GM23338 (cell line): ENCODE results near the gene ATG7. TPM values are rescaled to one million over a fixed set of nuclear protein-coding genes. Genes with fewer than 3 reads are reported as not detected.

ENCODE experiments used
- ATAC-seq: fragments of 200-7000 bp; cut with Tn5 transposase; 3 replicates; pipeline ENCODE4 v1.9.1; 2020
- DNase-seq: peaks from one replicate; pipeline ENCODE4 v3.0.0-alpha.2; 2015; ENCODE audit warnings: low spot score
- H2AFZ ChIP-seq: fragments of 200-600 bp; sonication (generic); 2 replicates; pipeline ENCODE4 v1.8.0; 2016; ENCODE audit warnings: antibody characterized with exemption, mild to moderate bottlenecking, moderate library complexity
- H3F3A ChIP-seq: fragments of 200-600 bp; sonication (generic); replicated peaks from 2 replicates; pipeline ENCODE4 v1.8.0; 2017; ENCODE audit warnings: antibody characterized with exemption, mixed run types, low read depth
- H3K27ac ChIP-seq: fragments of 200-600 bp; sonication (generic); 2 replicates; pipeline ENCODE4 v1.6.1; 2016; ENCODE audit warnings: low read depth
- H3K27me3 ChIP-seq: fragments of 200-600 bp; sonication (generic); 2 replicates; pipeline ENCODE4 v1.8.0; 2016; ENCODE audit warnings: mild to moderate bottlenecking, mixed run types, moderate library complexity; ENCODE audit not compliant: insufficient read depth
- H3K36me3 ChIP-seq: fragments of 200-600 bp; sonication (generic); 2 replicates; pipeline ENCODE4 v1.8.0; 2016; ENCODE audit warnings: mild to moderate bottlenecking; ENCODE audit not compliant: insufficient read depth
- H3K4me1 ChIP-seq: fragments of 200-600 bp; sonication (generic); 2 replicates; pipeline ENCODE4 v1.8.0; 2016; ENCODE audit warnings: mild to moderate bottlenecking, moderate library complexity; ENCODE audit not compliant: insufficient read depth
- H3K4me2 ChIP-seq: fragments of 200-600 bp; sonication (generic); 2 replicates; pipeline ENCODE4 v1.7.1; 2017; ENCODE audit warnings: mixed run types
- H3K4me3 ChIP-seq: fragments of 200-600 bp; sonication (generic); 2 replicates; pipeline ENCODE4 v1.6.1; 2016; ENCODE audit warnings: mixed run types
- H3K79me2 ChIP-seq: fragments of 200-600 bp; sonication (generic); replicated peaks from 2 replicates; pipeline ENCODE4 v1.8.0; 2017; ENCODE audit warnings: mild to moderate bottlenecking; ENCODE audit not compliant: insufficient read depth
- H3K9me2 ChIP-seq: fragments of 200-600 bp; sonication (generic); 2 replicates; pipeline ENCODE4 v1.8.0; 2017; ENCODE audit not compliant: insufficient read depth
- H4K20me1 ChIP-seq: fragments of 200-600 bp; sonication (generic); replicated peaks from 2 replicates; pipeline ENCODE4 v1.8.0; 2017; ENCODE audit warnings: mild to moderate bottlenecking; ENCODE audit not compliant: insufficient read depth
- H3K27ac Mint-ChIP-seq: 2 replicates; pipeline ENCODE4 v1.8.0; 2020; ENCODE audit warnings: inconsistent platforms, mild to moderate bottlenecking, moderate library complexity, mixed read lengths
- H3K27me3 Mint-ChIP-seq: 3 replicates; pipeline ENCODE4 v1.8.0; 2022; ENCODE audit warnings: low read depth, mild to moderate bottlenecking, moderate library complexity, mixed read lengths, inconsistent platforms; ENCODE audit not compliant: insufficient read depth, poor library complexity
- H3K36me3 Mint-ChIP-seq: 3 replicates; pipeline ENCODE4 v1.8.0; 2021; ENCODE audit warnings: low read depth, mild to moderate bottlenecking, inconsistent platforms, moderate library complexity, mixed read lengths
- H3K4me1 Mint-ChIP-seq: 3 replicates; pipeline ENCODE4 v1.8.0; 2020; ENCODE audit warnings: mild to moderate bottlenecking, inconsistent platforms, mixed read lengths
- H3K4me3 Mint-ChIP-seq: 3 replicates; pipeline ENCODE4 v1.8.0; 2021; ENCODE audit warnings: moderate library complexity, mild to moderate bottlenecking, inconsistent platforms, mixed read lengths
- H3K9me3 Mint-ChIP-seq: 3 replicates; pipeline ENCODE4 v1.8.0; 2020; ENCODE audit warnings: moderate library complexity, mild to moderate bottlenecking, inconsistent platforms, mixed read lengths
- CREB1 ChIP-seq: fragments of 250-450 bp; sonication (Bioruptor Pico); IDR thresholded peaks from 2 replicates; pipeline ENCODE4 v1.5.0; 2020; ENCODE audit warnings: low read depth, mild to moderate bottlenecking, moderate library complexity
- CTCF ChIP-seq, 2 experiments: fragments of 200-600 bp in 1 of 2; sonication (generic) in 1 of 2; conservative IDR thresholded peaks; 2 replicates each; pipeline versions ENCODE4 v1.5.1 to v1.6.1; 2016 to 2017; ENCODE audit warnings: antibody characterized with exemption in 2 of 2, low read depth in 2 of 2, mild to moderate bottlenecking in 2 of 2, moderate library complexity in 1 of 2
- ETS1 ChIP-seq: IDR thresholded peaks from 2 replicates; pipeline ENCODE4 v1.6.1; 2016; ENCODE audit warnings: antibody characterized with exemption
- EZH2 ChIP-seq: fragments of 200-600 bp; sonication (generic); IDR thresholded peaks from one replicate; pipeline ENCODE4 v1.8.0; 2017; ENCODE audit warnings: antibody characterized with exemption, mild to moderate bottlenecking, low read depth; ENCODE audit not compliant: unreplicated experiment
- EZH2phosphoT487 ChIP-seq: fragments of 200-600 bp; sonication (generic); IDR thresholded peaks from one replicate; pipeline ENCODE4 v1.8.1; 2018; ENCODE audit warnings: antibody characterized with exemption; ENCODE audit not compliant: unreplicated experiment
- JUNB ChIP-seq: IDR thresholded peaks from one replicate; pipeline ENCODE4 v1.6.1; 2016; ENCODE audit warnings: antibody characterized with exemption; ENCODE audit not compliant: unreplicated experiment
- NANOG ChIP-seq: IDR thresholded peaks from 2 replicates; pipeline ENCODE4 v1.6.1; 2016; ENCODE audit warnings: antibody characterized with exemption, borderline replicate concordance
- POLR2AphosphoS5 ChIP-seq: IDR thresholded peaks from 2 replicates; pipeline ENCODE4 v1.6.1; 2016; ENCODE audit warnings: antibody characterized with exemption, low read depth
- STAT1 ChIP-seq: IDR thresholded peaks from one replicate; pipeline ENCODE4 v1.6.1; 2016; ENCODE audit warnings: antibody characterized with exemption; ENCODE audit not compliant: unreplicated experiment
- ZNF114 ChIP-seq: fragments of 250-450 bp; sonication (Bioruptor Pico); IDR thresholded peaks from 2 replicates; pipeline ENCODE4 v1.5.0; 2020; ENCODE audit warnings: mild to moderate bottlenecking, moderate library complexity
- ZNF331 ChIP-seq: fragments of 250-450 bp; sonication (Bioruptor Pico); IDR thresholded peaks from 2 replicates; pipeline ENCODE4 v1.5.0; 2020; ENCODE audit warnings: low read depth, mild to moderate bottlenecking, moderate library complexity
- polyA plus RNA-seq: library from polyadenylated mRNA; unstranded; fragments of >200 nt; fragmentation: Nextera tagmentation; extraction: Ambion mirVana; gene quantifications from 2 replicates; pipeline ENCODE4 v1.2.1, GENCODE V29; 2016
- total RNA-seq: library from RNA; depleted of rRNA; stranded (reverse); fragments of >200 nt; shearing (Covaris generic); gene quantifications from 2 replicates; pipeline ENCODE4 v1.2.3, GENCODE V29; 2014
- TF ChIP-seq, protein P1 (sequence below): fragments of 250-450 bp; sonication (Bioruptor Pico); IDR thresholded peaks from 2 replicates; pipeline ENCODE4 v1.5.0; 2020; ENCODE audit warnings: mild to moderate bottlenecking, moderate library complexity
- TF ChIP-seq, protein P2 (sequence below): IDR thresholded peaks from one replicate; pipeline ENCODE4 v1.6.1; 2018; ENCODE audit warnings: antibody characterized with exemption; ENCODE audit not compliant: unreplicated experiment

The ATG7 gene
- total and polyA plus RNA-seq, 2 experiments from 2014 or later, result 16.2 to 36.7 TPM

- H3K4me3 Mint-ChIP-seq, result no peak overlapping the region
- Histone ChIP-seq H3K9me2 (no peaks in the 10 kb centered on the region), H3K27ac (no peak overlapping the region), H3K27me3 (no peaks in the 10 kb centered on the region), H3K36me3 (no peaks in the 10 kb centered on the region), H3K4me1 (no peaks in the 10 kb centered on the region), H2AFZ (no peak overlapping the region), H3K79me2 (no peaks in the 10 kb centered on the region), H3F3A (no peaks in the 10 kb centered on the region), H3K4me3 (no peak overlapping the region), H4K20me1 (no peaks in the 10 kb centered on the region), H3K4me2 (no peak overlapping the region)
- DNase-seq (no peak), ATAC-seq (no peak)
- no peaks in the 10 kb centered on the region for H3K4me1 Mint-ChIP-seq
- TF ChIP-seq EZH2 (no peak), ZNF331 (no peak), JUNB (no peak), STAT1 (no peak), NANOG (no peak), EZH2phosphoT487 (no peak), CTCF (conservative IDR thresholded peaks at IDR 0.05; ENCODE audit: low read depth in 2 of 2) (no peak), CREB1 (CRISPR knock-in tag) (no peak), ZNF114 (CRISPR knock-in tag) (no peak), ETS1 (no peak), POLR2AphosphoS5 (no peak)
- TF ChIP-seq, protein P1, sequence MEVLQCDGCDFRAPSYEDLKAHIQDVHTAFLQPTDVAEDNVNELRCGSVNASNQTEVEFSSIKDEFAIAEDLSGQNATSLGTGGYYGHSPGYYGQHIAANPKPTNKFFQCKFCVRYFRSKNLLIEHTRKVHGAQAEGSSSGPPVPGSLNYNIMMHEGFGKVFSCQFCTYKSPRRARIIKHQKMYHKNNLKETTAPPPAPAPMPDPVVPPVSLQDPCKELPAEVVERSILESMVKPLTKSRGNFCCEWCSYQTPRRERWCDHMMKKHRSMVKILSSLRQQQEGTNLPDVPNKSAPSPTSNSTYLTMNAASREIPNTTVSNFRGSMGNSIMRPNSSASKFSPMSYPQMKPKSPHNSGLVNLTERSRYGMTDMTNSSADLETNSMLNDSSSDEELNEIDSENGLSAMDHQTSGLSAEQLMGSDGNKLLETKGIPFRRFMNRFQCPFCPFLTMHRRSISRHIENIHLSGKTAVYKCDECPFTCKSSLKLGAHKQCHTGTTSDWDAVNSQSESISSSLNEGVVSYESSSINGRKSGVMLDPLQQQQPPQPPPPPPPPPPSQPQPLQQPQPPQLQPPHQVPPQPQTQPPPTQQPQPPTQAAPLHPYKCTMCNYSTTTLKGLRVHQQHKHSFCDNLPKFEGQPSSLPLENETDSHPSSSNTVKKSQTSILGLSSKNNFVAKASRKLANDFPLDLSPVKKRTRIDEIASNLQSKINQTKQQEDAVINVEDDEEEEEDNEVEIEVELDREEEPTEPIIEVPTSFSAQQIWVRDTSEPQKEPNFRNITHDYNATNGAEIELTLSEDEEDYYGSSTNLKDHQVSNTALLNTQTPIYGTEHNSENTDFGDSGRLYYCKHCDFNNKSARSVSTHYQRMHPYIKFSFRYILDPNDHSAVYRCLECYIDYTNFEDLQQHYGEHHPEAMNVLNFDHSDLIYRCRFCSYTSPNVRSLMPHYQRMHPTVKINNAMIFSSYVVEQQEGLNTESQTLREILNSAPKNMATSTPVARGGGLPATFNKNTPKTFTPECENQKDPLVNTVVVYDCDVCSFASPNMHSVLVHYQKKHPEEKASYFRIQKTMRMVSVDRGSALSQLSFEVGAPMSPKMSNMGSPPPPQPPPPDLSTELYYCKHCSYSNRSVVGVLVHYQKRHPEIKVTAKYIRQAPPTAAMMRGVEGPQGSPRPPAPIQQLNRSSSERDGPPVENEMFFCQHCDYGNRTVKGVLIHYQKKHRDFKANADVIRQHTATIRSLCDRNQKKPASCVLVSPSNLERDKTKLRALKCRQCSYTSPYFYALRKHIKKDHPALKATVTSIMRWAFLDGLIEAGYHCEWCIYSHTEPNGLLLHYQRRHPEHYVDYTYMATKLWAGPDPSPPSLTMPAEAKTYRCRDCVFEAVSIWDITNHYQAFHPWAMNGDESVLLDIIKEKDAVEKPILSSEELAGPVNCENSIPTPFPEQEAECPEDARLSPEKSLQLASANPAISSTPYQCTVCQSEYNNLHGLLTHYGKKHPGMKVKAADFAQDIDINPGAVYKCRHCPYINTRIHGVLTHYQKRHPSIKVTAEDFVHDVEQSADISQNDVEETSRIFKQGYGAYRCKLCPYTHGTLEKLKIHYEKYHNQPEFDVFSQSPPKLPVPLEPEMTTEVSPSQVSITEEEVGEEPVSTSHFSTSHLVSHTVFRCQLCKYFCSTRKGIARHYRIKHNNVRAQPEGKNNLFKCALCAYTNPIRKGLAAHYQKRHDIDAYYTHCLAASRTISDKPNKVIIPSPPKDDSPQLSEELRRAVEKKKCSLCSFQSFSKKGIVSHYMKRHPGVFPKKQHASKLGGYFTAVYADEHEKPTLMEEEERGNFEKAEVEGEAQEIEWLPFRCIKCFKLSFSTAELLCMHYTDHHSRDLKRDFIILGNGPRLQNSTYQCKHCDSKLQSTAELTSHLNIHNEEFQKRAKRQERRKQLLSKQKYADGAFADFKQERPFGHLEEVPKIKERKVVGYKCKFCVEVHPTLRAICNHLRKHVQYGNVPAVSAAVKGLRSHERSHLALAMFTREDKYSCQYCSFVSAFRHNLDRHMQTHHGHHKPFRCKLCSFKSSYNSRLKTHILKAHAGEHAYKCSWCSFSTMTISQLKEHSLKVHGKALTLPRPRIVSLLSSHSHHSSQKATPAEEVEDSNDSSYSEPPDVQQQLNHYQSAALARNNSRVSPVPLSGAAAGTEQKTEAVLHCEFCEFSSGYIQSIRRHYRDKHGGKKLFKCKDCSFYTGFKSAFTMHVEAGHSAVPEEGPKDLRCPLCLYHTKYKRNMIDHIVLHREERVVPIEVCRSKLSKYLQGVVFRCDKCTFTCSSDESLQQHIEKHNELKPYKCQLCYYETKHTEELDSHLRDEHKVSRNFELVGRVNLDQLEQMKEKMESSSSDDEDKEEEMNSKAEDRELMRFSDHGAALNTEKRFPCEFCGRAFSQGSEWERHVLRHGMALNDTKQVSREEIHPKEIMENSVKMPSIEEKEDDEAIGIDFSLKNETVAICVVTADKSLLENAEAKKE (CRISPR knock-in tag), result no peak
- TF ChIP-seq, protein P2, sequence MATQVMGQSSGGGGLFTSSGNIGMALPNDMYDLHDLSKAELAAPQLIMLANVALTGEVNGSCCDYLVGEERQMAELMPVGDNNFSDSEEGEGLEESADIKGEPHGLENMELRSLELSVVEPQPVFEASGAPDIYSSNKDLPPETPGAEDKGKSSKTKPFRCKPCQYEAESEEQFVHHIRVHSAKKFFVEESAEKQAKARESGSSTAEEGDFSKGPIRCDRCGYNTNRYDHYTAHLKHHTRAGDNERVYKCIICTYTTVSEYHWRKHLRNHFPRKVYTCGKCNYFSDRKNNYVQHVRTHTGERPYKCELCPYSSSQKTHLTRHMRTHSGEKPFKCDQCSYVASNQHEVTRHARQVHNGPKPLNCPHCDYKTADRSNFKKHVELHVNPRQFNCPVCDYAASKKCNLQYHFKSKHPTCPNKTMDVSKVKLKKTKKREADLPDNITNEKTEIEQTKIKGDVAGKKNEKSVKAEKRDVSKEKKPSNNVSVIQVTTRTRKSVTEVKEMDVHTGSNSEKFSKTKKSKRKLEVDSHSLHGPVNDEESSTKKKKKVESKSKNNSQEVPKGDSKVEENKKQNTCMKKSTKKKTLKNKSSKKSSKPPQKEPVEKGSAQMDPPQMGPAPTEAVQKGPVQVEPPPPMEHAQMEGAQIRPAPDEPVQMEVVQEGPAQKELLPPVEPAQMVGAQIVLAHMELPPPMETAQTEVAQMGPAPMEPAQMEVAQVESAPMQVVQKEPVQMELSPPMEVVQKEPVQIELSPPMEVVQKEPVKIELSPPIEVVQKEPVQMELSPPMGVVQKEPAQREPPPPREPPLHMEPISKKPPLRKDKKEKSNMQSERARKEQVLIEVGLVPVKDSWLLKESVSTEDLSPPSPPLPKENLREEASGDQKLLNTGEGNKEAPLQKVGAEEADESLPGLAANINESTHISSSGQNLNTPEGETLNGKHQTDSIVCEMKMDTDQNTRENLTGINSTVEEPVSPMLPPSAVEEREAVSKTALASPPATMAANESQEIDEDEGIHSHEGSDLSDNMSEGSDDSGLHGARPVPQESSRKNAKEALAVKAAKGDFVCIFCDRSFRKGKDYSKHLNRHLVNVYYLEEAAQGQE, result no peak
- H3K27ac Mint-ChIP-seq, result no peak overlapping the region
- H3K9me3 Mint-ChIP-seq, result no peaks in the 10 kb centered on the region
- no peaks in the 10 kb centered on the region for H3K36me3 Mint-ChIP-seq
- peaks cover under 1% of the 10 kb centered on the region for H3K27me3 Mint-ChIP-seq
Observed at GRCh38 chr3:11523572-11524101, 251.4 kb downstream of the ATG7 start.
